Nephron progenitor cell (in vitro differentiated cells): ENCODE measurements around the gene RSL24D1.

Source experiments
- DNase-seq: peaks from one replicate; pipeline ENCODE4 v3.0.0; 2021
- H3K27ac Mint-ChIP-seq: 2 replicates; pipeline ENCODE4 v1.8.0; 2021; ENCODE audit warnings: mild to moderate bottlenecking, moderate library complexity, mixed read lengths
- H3K27me3 Mint-ChIP-seq: 2 replicates; pipeline ENCODE4 v1.8.0; 2021; ENCODE audit warnings: mild to moderate bottlenecking, low read depth, mixed read lengths; ENCODE audit not compliant: poor library complexity
- H3K36me3 Mint-ChIP-seq: 2 replicates; pipeline ENCODE4 v1.8.0; 2021; ENCODE audit warnings: low read depth, mixed read lengths
- H3K4me1 Mint-ChIP-seq: 2 replicates; pipeline ENCODE4 v1.8.0; 2021; ENCODE audit warnings: mixed read lengths
- H3K4me3 Mint-ChIP-seq: 2 replicates; pipeline ENCODE4 v1.8.0; 2021; ENCODE audit warnings: mild to moderate bottlenecking, moderate library complexity, mixed read lengths
- H3K9me3 Mint-ChIP-seq: 2 replicates; pipeline ENCODE4 v1.8.0; 2021; ENCODE audit warnings: mild to moderate bottlenecking, moderate library complexity, mixed read lengths
- CTCF ChIP-seq: fragments of 200-600 bp; sonication (generic); IDR thresholded peaks from 2 replicates; pipeline ENCODE4 v1.5.0; 2021; ENCODE audit warnings: antibody characterized with exemption

Gene RSL24D1

DNA sequence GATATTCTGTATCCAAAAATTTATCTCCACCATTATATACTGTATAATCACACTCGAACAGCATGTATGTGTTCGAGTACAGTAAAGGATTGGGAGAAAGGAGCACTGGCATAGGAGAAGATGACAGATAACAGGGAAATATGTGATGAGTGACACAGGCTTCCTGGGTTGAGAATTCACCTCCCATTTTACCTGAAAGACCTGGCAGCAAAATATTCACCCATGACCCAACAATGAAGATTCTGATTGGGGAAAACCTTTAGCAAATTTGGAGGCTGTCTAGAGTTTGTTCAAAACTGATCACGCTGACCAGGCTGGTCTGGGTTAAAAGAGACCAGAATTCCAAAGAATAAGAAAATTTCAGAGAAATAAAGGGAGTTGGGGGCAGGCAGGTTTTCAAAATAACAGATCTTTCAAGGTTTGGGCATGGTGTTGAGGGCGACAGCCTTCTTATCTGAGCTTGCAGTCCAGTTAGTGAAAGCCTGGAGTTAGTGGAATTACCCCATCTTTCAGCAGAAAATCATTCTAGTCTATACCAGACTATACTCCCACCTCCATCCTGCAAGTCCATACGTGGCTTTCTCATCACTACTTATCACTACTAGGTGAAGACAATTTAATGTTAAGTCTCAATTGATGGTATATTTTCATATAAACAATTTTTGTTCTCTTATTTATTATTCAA, 42.8 kb upstream of the RSL24D1 start:
- Mint-ChIP-seq H3K27me3 (peaks cover 5% of the 10 kb centered on the region), H3K36me3 (no peaks in the 10 kb centered on the region), H3K4me1 (no peaks in the 10 kb centered on the region), H3K4me3 (no peak overlapping the region), H3K9me3 (no peaks in the 10 kb centered on the region), H3K27ac (no peak overlapping the region)
- DNase-seq, result no peak
- no peak for TF ChIP-seq CTCF

DNA sequence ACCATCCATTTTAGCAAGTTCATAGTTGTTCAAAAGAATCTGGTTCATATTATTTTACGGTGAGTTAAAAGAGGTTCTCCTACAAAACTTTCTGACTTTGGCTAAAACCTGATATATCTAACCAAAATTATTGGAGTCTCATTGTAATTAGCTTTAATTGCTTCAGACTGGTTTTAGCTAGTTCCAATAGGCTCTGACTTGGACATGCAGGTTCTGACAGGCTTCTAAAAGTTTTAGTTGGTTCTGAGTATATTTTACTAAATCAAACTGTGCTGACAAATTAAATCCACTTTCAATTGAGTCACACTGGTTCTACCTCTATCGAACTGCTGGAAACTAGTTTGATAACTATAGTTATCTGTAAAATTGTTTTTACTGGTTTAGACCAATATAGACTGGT, 42.1 kb upstream of the RSL24D1 start:
- no peaks in the 10 kb centered on the region for H3K9me3 Mint-ChIP-seq
- H3K4me1 Mint-ChIP-seq, result no peaks in the 10 kb centered on the region
- peaks cover 5% of the 10 kb centered on the region for H3K27me3 Mint-ChIP-seq
- no peaks in the 10 kb centered on the region for H3K36me3 Mint-ChIP-seq
- TF ChIP-seq CTCF, result no peak
- H3K4me3 Mint-ChIP-seq, result no peak overlapping the region
- DNase-seq, result no peak
- H3K27ac Mint-ChIP-seq, result no peak overlapping the region

- Mint-ChIP-seq H3K4me1 (no peaks in the 10 kb centered on the region), H3K36me3 (no peaks in the 10 kb centered on the region), H3K9me3 (no peaks in the 10 kb centered on the region), H3K4me3 (no peak overlapping the region), H3K27me3 (peaks cover 5% of the 10 kb centered on the region), H3K27ac (no peak overlapping the region)
- TF ChIP-seq CTCF, result no peak
- DNase-seq, result no peak
Measured at GRCh38 chr15:55237219-55238130, 40.7 kb upstream of the RSL24D1 start.

DNA sequence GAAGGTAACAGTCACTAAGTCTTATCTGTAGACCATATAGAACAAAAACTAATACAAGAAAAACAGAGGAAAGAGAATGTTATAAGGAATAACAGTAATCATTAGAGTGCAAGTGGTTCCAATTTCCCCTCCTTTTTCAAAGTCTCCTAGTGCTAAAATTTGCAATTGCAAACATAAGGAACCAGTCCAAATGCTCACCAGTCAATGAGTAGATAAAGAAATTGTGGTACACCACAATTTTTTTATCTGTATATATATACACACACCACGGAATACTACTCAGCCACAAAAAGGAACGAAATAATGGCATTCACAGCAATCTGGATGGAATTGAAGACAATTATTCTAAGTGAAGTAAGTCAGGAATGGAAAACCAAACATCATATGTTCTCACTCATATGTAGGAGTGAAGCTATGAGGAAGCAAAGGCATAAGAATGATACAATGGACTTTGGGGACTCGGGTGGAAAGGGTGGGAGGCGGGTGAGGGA, 38.9 kb upstream of the RSL24D1 start:
- H3K36me3 Mint-ChIP-seq, result no peaks in the 10 kb centered on the region
- no peak for DNase-seq
- no peaks in the 10 kb centered on the region for H3K9me3 Mint-ChIP-seq
- no peaks in the 10 kb centered on the region for H3K4me1 Mint-ChIP-seq
- peaks cover 5% of the 10 kb centered on the region for H3K27me3 Mint-ChIP-seq
- H3K27ac Mint-ChIP-seq, result no peak overlapping the region
- H3K4me3 Mint-ChIP-seq, result no peak overlapping the region
- no peak for TF ChIP-seq CTCF

- no peaks in the 10 kb centered on the region for H3K27me3 Mint-ChIP-seq
- DNase-seq, result no peak
- no peaks in the 10 kb centered on the region for H3K9me3 Mint-ChIP-seq
- H3K4me3 Mint-ChIP-seq, result no peak overlapping the region
- no peak for TF ChIP-seq CTCF
- H3K27ac Mint-ChIP-seq, result no peak overlapping the region
- H3K4me1 Mint-ChIP-seq, result no peaks in the 10 kb centered on the region
- no peaks in the 10 kb centered on the region for H3K36me3 Mint-ChIP-seq
Measured at GRCh38 chr15:55234800-55235104, 38.0 kb upstream of the RSL24D1 start.
